ENCODE measurements around the gene MYO16.
"Not testable (repeated sequence)": the region's sequence is repeated elsewhere in the genome, so short reads cannot be mapped to it uniquely, and the experiment has no call there.

MYO16 gene

GRCh38 chr13:108991416-108991815 lies 362.0 kb downstream of the MYO16 start:
- not testable (repeated sequence) for DNase-seq

- no peak for DNase-seq
Observed at GRCh38 chr13:108993346-108993745, 363.9 kb downstream of the MYO16 start.

GRCh38 chr13:108996430-108996829 lies 367.0 kb downstream of the MYO16 start:
- no peak for DNase-seq

- DNase-seq: no peak
Observed at GRCh38 chr13:109000207-109000606, 370.8 kb downstream of the MYO16 start.

GRCh38 chr13:109002934-109003333 lies 373.5 kb downstream of the MYO16 start:
- no peak for DNase-seq

- DNase-seq: no peak
Observed at GRCh38 chr13:109007946-109008345, 378.5 kb downstream of the MYO16 start.

GRCh38 chr13:109009756-109010155 lies 380.3 kb downstream of the MYO16 start:
- no peak for DNase-seq

- no peak for DNase-seq
Observed at GRCh38 chr13:109010912-109011311, 381.5 kb downstream of the MYO16 start.

- DNase-seq: no peak
Observed at GRCh38 chr13:109012115-109012514, 382.7 kb downstream of the MYO16 start.

- DNase-seq: no peak
Observed at GRCh38 chr13:109021558-109021957, 392.1 kb downstream of the MYO16 start.

- DNase-seq: no peak
Observed at GRCh38 chr13:109024611-109025010, 395.2 kb downstream of the MYO16 start.

- no peak for DNase-seq
Observed at GRCh38 chr13:109026266-109026665, 396.9 kb downstream of the MYO16 start.

GRCh38 chr13:109028624-109029023 lies 399.2 kb downstream of the MYO16 start:
- DNase-seq: no peak

GRCh38 chr13:109033090-109033489 lies 403.7 kb downstream of the MYO16 start:
- no peak for DNase-seq

GRCh38 chr13:109036078-109036780 lies 406.8 kb downstream of the MYO16 start:
- DNase-seq: no peak

GRCh38 chr13:109043636-109044035 lies 414.2 kb downstream of the MYO16 start:
- DNase-seq: no peak

- DNase-seq: no peak
Observed at GRCh38 chr13:109055850-109056249, 426.4 kb downstream of the MYO16 start.

GRCh38 chr13:109058087-109058486 lies 428.7 kb downstream of the MYO16 start:
- DNase-seq: no peak

GRCh38 chr13:109072505-109072904 lies 443.1 kb downstream of the MYO16 start:
- DNase-seq: no peak

- DNase-seq: no peak
Observed at GRCh38 chr13:109074436-109074835, 445.0 kb downstream of the MYO16 start.

GRCh38 chr13:109074853-109075252 lies 445.4 kb downstream of the MYO16 start:
- DNase-seq: no peak

- DNase-seq: no peak
Observed at GRCh38 chr13:109087916-109088623, 458.7 kb downstream of the MYO16 start.

GRCh38 chr13:109088624-109088917 lies 459.2 kb downstream of the MYO16 start:
- no peak for DNase-seq

- DNase-seq: no peak
Observed at GRCh38 chr13:109090796-109091195, 461.4 kb downstream of the MYO16 start.

- no peak for DNase-seq
Observed at GRCh38 chr13:109091249-109091648, 461.8 kb downstream of the MYO16 start.

Measured in GOT3 (cell line).